CD4-positive, alpha-beta T cell treated with Interleukin-15 for 1 hour (primary cell): ENCODE measurements around the gene AP5B1.
"Not testable (repeated sequence)": the region's sequence is repeated elsewhere in the genome, so short reads cannot be mapped to it uniquely, and the experiment has no call there.

ENCODE experiments used
- DNase-seq: peaks from one replicate; pipeline ENCODE4 v3.0.0-alpha.2; 2020

The AP5B1 gene

GRCh38 chr11:65764434-65764833 lies 16.3 kb downstream of the AP5B1 start:
- no peak for DNase-seq

- DNase-seq = not testable (repeated sequence)
These were observed 18.0 kb downstream of the AP5B1 start for GRCh38 chr11:65762816-65763215.

GRCh38 chr11:65762169-65762568 lies 18.6 kb downstream of the AP5B1 start:
- DNase-seq = not testable (repeated sequence)

DNA sequence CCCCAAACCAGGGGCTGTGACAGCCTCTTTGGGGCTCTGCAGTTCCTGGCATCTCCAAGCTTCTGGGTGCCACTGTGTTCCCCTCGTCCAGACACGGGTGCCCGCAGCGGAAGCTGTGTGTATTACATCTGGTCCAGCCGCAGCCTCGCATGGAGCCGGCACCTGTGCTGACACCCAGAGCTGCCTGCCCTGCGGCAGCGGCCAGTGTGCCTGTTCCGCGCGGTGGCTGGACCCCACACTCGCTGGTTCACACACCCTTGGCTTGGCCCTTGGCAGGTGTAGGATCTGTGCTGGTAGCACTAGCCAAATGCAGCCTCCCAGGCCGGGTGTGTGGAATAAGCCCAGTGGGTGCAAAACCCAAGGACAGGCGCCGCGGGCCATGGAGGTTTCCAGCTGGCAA lies 35.7 kb downstream of the AP5B1 start:
- DNase-seq = no peak

DNA sequence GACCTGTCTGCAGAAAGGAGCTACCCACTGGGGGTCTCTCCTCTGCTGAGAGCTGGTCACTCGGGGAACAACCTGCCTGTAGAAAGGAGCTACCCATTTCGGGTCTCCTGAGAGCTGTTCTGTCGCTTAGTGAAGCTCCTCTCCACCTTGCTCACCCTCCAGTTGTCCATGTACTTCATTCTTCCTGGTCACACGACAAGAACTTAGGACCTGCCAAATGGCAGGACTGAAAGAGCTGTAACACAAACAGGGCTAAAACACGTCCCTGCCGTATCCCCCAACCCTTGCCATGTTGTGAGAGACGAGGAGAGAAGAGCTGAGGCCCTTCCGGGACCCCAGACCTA lies 36.1 kb downstream of the AP5B1 start:
- no peak for DNase-seq

- DNase-seq = peak; percentile 35
These were observed 36.6 kb downstream of the AP5B1 start for GRCh38 chr11:65744026-65744698.

DNA sequence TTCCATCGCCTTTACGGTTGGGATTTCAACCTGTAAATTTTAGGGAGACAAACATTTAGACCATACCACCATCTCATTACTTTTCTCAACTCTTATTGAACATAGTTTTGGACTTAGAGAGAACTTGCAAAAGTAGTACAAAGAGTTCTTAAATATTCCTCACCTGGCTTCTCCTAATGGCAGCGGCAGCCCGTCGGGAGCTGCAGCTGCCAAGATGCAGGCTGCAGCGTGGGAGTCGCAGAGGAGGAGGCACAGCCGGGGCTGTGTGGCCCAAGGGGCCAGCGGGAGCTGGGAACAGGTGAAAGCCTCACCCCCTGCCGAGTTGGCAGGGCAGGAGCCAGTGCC lies 37.1 kb downstream of the AP5B1 start:
- no peak for DNase-seq

GRCh38 chr11:65742353-65742752 lies 38.4 kb downstream of the AP5B1 start:
- DNase-seq = no peak

DNA sequence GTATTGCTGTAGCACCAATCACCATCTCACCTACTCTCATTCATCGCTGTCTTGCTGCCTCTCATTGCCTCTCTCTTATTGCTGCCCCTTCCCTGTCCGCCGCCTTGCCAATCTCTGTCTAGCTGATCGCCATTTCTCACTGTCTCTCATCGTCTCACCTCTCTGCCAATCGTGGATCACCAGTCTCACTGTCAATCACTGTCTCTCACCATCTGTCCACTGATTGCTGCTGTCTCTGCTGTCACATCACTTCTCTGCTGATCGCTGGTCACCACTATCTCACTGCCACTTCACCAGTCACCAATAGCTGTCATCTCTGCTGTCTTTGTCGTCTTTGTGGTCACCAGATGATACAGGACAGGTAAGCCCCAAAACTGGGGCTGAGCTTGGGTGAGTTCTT lies 39.6 kb downstream of the AP5B1 start:
- DNase-seq = no peak

DNA sequence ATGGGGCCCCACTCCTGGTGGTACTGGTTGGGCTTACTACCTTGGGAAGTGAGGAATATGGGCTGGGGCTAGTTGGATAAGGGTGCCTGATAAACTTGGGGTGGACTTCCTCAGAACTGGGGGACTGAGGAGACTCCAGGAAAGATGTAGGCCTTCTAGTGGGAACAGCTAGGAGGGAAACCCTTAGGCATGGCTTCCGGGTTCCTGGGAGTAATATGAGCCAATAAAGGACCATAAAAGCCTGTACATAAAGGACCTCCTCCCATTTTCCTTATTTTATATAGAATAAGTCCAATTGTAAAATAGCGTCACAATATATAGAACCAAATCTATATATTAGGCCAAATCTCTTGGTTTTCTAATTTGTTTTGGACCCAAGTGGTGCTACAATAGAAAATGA lies 41.8 kb downstream of the AP5B1 start:
- no peak for DNase-seq

- no peak for DNase-seq
These were observed 44.0 kb downstream of the AP5B1 start for GRCh38 chr11:65736810-65737209.

DNA sequence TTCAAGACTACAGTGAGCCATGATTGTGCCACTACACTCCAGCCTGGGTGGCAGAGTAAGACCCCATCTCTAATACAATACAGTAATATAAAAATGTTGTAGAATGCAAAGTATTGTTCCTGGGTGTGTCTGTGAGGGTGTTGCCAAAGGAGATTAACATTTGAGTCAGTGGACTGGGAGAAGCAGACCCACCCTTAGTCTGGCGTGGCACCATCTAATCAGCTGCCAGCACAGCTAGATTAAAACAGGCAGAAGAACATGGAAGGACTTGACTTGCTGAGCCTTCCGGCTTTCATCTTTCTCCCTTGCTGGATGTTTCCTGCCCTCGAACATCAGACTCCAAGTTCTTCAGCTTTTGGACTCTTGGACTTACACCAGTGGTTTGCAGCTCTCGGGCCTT lies 45.7 kb downstream of the AP5B1 start:
- DNase-seq = not testable (repeated sequence)

DNA sequence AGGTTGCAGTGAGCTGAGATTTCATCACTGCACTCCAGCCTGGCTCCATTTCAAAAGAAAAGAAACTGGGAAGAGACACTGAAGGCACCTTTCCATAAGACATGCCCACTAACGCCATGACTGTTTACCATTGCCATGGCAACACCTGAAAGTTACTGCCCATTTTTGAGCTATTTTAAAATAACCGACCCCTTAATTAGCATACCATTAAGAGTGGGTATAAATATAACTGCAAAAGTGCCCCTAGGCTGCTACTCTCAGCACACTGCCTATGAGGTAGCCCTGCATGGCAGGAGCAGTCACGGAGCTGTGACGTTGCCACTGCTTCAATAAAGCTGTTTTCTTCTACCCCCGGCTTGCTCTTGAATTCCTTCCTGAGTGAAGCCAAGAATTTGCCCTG lies 50.3 kb downstream of the AP5B1 start:
- no peak for DNase-seq

- no peak for DNase-seq
These were observed 52.9 kb downstream of the AP5B1 start for GRCh38 chr11:65727865-65728264.

- DNase-seq = no peak
These were observed 54.1 kb downstream of the AP5B1 start for GRCh38 chr11:65726660-65727059.
